ENCODE measurements around the gene GARIN5A. TPM values are rescaled to one million over a fixed set of nuclear protein-coding genes. Genes with fewer than 3 reads are reported as not detected.

Gene GARIN5A
- total and polyA plus RNA-seq, 9 of the 15 experiments (the other 6 are each of a cell fraction or from before 2014, with no cell fraction given) = 0.10 to 0.82 (median 0.23) TPM; not detected in 2

DNA sequence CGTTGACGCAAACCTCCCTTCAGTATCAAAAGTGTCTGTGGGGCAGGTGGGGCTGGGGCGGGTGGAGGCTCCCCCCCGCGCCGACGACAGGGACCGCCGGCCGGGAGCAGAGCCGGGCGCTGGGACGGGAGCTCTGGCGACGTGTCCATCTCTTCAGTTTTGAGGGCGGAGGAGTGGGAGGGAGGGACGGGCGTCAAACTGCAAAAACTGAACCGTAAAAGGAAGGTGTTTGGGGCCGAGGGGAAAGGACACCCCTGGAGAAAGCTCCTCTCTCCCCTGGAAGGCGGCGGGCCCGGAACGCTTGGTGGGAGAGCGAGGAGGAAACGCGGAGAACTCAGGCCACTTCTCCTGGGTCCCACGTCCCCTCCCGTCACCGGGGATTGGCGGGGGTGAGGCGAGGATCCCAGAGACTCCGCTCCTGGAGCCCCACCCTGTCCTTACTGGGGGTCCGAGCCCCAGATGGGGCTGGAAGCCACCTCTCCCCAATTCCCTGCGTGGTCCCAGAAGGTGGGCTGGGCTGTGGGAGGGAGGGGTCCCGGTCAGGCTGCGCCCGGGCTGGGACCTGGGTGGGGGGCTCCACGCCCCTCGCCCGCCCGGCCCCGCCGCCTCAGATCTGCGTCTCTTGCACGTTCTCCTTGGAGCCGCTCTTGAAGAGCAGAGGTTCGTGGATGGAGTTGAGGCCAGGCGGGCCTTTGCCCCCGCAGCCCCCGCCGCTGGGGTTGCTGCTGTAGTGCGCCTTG, 40.5 kb upstream of the GARIN5A start:
- FAIRE-seq (no peak), ATAC-seq (no peak), DNase-seq (ENCODE audit: extremely low read depth in 1 of 4, low spot score in 3 of 4) (no peak)
- Histone ChIP-seq H3K4me3 (no peak overlapping the region), H3K27ac (ENCODE audit: extremely low read depth, low read depth, low read length) (no peak overlapping the region), H3K4me2 (ENCODE audit: insufficient read depth, low read length) (no peak overlapping the region), H3K36me3 (ENCODE audit: control insufficient read depth, insufficient read depth, low read length) (no peaks in the 10 kb centered on the region), H3K79me2 (ENCODE audit: control insufficient read depth, insufficient read depth, low read length) (no peaks in the 10 kb centered on the region), H3K4me1 (replicated peaks in 1 of 2; ENCODE audit: control insufficient read depth in 2 of 2, insufficient read depth in 2 of 2, low read length in 2 of 2) (peaks cover 0 to 43% of the 10 kb centered on the region in 2 experiments; a peak in 2 of 5 replicates), H3K27me3 (ENCODE audit: control insufficient read depth in 2 of 2, insufficient read depth in 2 of 2, low read length in 2 of 2) (no peaks in the 10 kb centered on the region), H2AFZ (ENCODE audit: low read depth, low read length) (no peak overlapping the region), H3K9ac (ENCODE audit: insufficient read depth in 1 of 2, low read depth in 2 of 2, low read length in 2 of 2) (no peak overlapping the region), H3K9me3 (replicated peaks; ENCODE audit: control insufficient read depth, insufficient read depth, low read depth, low read length) (no peaks in the 10 kb centered on the region), H4K20me1 (replicated peaks; ENCODE audit: control insufficient read depth, insufficient read depth, low read length) (no peaks in the 10 kb centered on the region), H3K9me1 (ENCODE audit: control insufficient read depth, insufficient read depth, low read length) (no peaks in the 10 kb centered on the region)
- no peak for TF ChIP-seq RB1 (IDR thresholded peaks at IDR 0.05; ENCODE audit: low read depth)
- no peak for TF ChIP-seq OTX1 (CRISPR knock-in tag; IDR thresholded peaks at IDR 0.05)
- TF ChIP-seq ZNF311 (CRISPR knock-in tag; IDR thresholded peaks at IDR 0.05) = no peak
- no peak for TF ChIP-seq ZNF253 (CRISPR knock-in tag; conservative IDR thresholded peaks at IDR 0.05)
- TF ChIP-seq PPARD (CRISPR knock-in tag; IDR thresholded peaks at IDR 0.05) = no peak
- no peak for TF ChIP-seq GTF2A2 (tag; IDR thresholded peaks at IDR 0.05)
- no peak for TF ChIP-seq ZNF431 (CRISPR knock-in tag; IDR thresholded peaks at IDR 0.05)
- no peak for TF ChIP-seq KLF13 (tag; IDR thresholded peaks at IDR 0.05; ENCODE audit: borderline replicate concordance, low read depth)
- no peak for TF ChIP-seq STAT5A (IDR thresholded peaks at IDR 0.05; ENCODE audit: borderline replicate concordance, low read length)
- no peak for TF ChIP-seq TCFL5 (CRISPR knock-in tag; conservative IDR thresholded peaks at IDR 0.05)
- no peak for TF ChIP-seq TAF1 (IDR thresholded peaks at IDR 0.05; ENCODE audit: control insufficient read depth, extremely low read depth, insufficient read depth, low read length, severe bottlenecking)
- TF ChIP-seq, protein P1, sequence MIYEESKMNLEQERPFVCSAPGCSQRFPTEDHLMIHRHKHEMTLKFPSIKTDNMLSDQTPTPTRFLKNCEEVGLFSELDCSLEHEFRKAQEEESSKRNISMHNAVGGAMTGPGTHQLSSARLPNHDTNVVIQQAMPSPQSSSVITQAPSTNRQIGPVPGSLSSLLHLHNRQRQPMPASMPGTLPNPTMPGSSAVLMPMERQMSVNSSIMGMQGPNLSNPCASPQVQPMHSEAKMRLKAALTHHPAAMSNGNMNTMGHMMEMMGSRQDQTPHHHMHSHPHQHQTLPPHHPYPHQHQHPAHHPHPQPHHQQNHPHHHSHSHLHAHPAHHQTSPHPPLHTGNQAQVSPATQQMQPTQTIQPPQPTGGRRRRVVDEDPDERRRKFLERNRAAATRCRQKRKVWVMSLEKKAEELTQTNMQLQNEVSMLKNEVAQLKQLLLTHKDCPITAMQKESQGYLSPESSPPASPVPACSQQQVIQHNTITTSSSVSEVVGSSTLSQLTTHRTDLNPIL (CRISPR knock-in tag; IDR thresholded peaks at IDR 0.05) = no peak
- TF ChIP-seq PURB (CRISPR knock-in tag; IDR thresholded peaks at IDR 0.05; ENCODE audit: low read depth) = no peak
- TF ChIP-seq CBX3 (IDR thresholded peaks at IDR 0.05; ENCODE audit: borderline replicate concordance in 1 of 2, low read length in 2 of 2) = no peak
- TF ChIP-seq, protein P2, sequence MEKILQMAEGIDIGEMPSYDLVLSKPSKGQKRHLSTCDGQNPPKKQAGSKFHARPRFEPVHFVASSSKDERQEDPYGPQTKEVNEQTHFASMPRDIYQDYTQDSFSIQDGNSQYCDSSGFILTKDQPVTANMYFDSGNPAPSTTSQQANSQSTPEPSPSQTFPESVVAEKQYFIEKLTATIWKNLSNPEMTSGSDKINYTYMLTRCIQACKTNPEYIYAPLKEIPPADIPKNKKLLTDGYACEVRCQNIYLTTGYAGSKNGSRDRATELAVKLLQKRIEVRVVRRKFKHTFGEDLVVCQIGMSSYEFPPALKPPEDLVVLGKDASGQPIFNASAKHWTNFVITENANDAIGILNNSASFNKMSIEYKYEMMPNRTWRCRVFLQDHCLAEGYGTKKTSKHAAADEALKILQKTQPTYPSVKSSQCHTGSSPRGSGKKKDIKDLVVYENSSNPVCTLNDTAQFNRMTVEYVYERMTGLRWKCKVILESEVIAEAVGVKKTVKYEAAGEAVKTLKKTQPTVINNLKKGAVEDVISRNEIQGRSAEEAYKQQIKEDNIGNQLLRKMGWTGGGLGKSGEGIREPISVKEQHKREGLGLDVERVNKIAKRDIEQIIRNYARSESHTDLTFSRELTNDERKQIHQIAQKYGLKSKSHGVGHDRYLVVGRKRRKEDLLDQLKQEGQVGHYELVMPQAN (IDR thresholded peaks at IDR 0.05; ENCODE audit: borderline replicate concordance) = no peak
- no peak for TF ChIP-seq NFRKB (IDR thresholded peaks at IDR 0.05; ENCODE audit: low read depth)
- TF ChIP-seq SMARCB1 (IDR thresholded peaks at IDR 0.05; ENCODE audit: insufficient read length, low read depth) = no peak
- TF ChIP-seq XRCC4 (IDR thresholded peaks at IDR 0.05; ENCODE audit: extremely low read depth, insufficient read depth, insufficient read length) = no peak
- TF ChIP-seq ZNF324 (CRISPR knock-in tag; IDR thresholded peaks at IDR 0.05) = no peak
- TF ChIP-seq CC2D1A (IDR thresholded peaks at IDR 0.05) = no peak
- intact Hi-C loops (cut with micrococcal nuclease) = no loop called here
- POLR2A ChIA-PET = no interaction called here
- CTCF ChIA-PET (ENCODE audit: low intra/inter-chr PET ratio) = no interaction called here
- in situ Hi-C loops (cut with MboI) = no loop called here
- no TSS peak for BruUV-seq (replicated peaks)
- WGBS (ENCODE audit: insufficient coverage, low coverage, missing lambda C conversion rate) = 62% methylated on average over 12 of the region's 53 CpGs
